GM23338 (cell line): ENCODE results near the gene CAMKK2. TPM values are rescaled to one million over a fixed set of nuclear protein-coding genes. Genes with fewer than 3 reads are reported as not detected.

Experiments
- ATAC-seq: fragments of 200-7000 bp; cut with Tn5 transposase; 3 replicates; pipeline ENCODE4 v1.9.1; 2020
- DNase-seq: peaks from one replicate; pipeline ENCODE4 v3.0.0-alpha.2; 2015; ENCODE audit warnings: low spot score
- H2AFZ ChIP-seq: fragments of 200-600 bp; sonication (generic); 2 replicates; pipeline ENCODE4 v1.8.0; 2016; ENCODE audit warnings: antibody characterized with exemption, mild to moderate bottlenecking, moderate library complexity
- H3F3A ChIP-seq: fragments of 200-600 bp; sonication (generic); replicated peaks from 2 replicates; pipeline ENCODE4 v1.8.0; 2017; ENCODE audit warnings: antibody characterized with exemption, mixed run types, low read depth
- H3K27ac ChIP-seq: fragments of 200-600 bp; sonication (generic); 2 replicates; pipeline ENCODE4 v1.6.1; 2016; ENCODE audit warnings: low read depth
- H3K27me3 ChIP-seq: fragments of 200-600 bp; sonication (generic); 2 replicates; pipeline ENCODE4 v1.8.0; 2016; ENCODE audit warnings: mild to moderate bottlenecking, mixed run types, moderate library complexity; ENCODE audit not compliant: insufficient read depth
- H3K36me3 ChIP-seq: fragments of 200-600 bp; sonication (generic); 2 replicates; pipeline ENCODE4 v1.8.0; 2016; ENCODE audit warnings: mild to moderate bottlenecking; ENCODE audit not compliant: insufficient read depth
- H3K4me1 ChIP-seq: fragments of 200-600 bp; sonication (generic); 2 replicates; pipeline ENCODE4 v1.8.0; 2016; ENCODE audit warnings: mild to moderate bottlenecking, moderate library complexity; ENCODE audit not compliant: insufficient read depth
- H3K4me2 ChIP-seq: fragments of 200-600 bp; sonication (generic); 2 replicates; pipeline ENCODE4 v1.7.1; 2017; ENCODE audit warnings: mixed run types
- H3K4me3 ChIP-seq: fragments of 200-600 bp; sonication (generic); 2 replicates; pipeline ENCODE4 v1.6.1; 2016; ENCODE audit warnings: mixed run types
- H3K79me2 ChIP-seq: fragments of 200-600 bp; sonication (generic); replicated peaks from 2 replicates; pipeline ENCODE4 v1.8.0; 2017; ENCODE audit warnings: mild to moderate bottlenecking; ENCODE audit not compliant: insufficient read depth
- H3K9me2 ChIP-seq: fragments of 200-600 bp; sonication (generic); 2 replicates; pipeline ENCODE4 v1.8.0; 2017; ENCODE audit not compliant: insufficient read depth
- H4K20me1 ChIP-seq: fragments of 200-600 bp; sonication (generic); replicated peaks from 2 replicates; pipeline ENCODE4 v1.8.0; 2017; ENCODE audit warnings: mild to moderate bottlenecking; ENCODE audit not compliant: insufficient read depth
- H3K27ac Mint-ChIP-seq: 2 replicates; pipeline ENCODE4 v1.8.0; 2020; ENCODE audit warnings: inconsistent platforms, mild to moderate bottlenecking, moderate library complexity, mixed read lengths
- H3K27me3 Mint-ChIP-seq: 3 replicates; pipeline ENCODE4 v1.8.0; 2022; ENCODE audit warnings: low read depth, mild to moderate bottlenecking, moderate library complexity, mixed read lengths, inconsistent platforms; ENCODE audit not compliant: insufficient read depth, poor library complexity
- H3K36me3 Mint-ChIP-seq: 3 replicates; pipeline ENCODE4 v1.8.0; 2021; ENCODE audit warnings: low read depth, mild to moderate bottlenecking, inconsistent platforms, moderate library complexity, mixed read lengths
- H3K4me1 Mint-ChIP-seq: 3 replicates; pipeline ENCODE4 v1.8.0; 2020; ENCODE audit warnings: mild to moderate bottlenecking, inconsistent platforms, mixed read lengths
- H3K4me3 Mint-ChIP-seq: 3 replicates; pipeline ENCODE4 v1.8.0; 2021; ENCODE audit warnings: moderate library complexity, mild to moderate bottlenecking, inconsistent platforms, mixed read lengths
- H3K9me3 Mint-ChIP-seq: 3 replicates; pipeline ENCODE4 v1.8.0; 2020; ENCODE audit warnings: moderate library complexity, mild to moderate bottlenecking, inconsistent platforms, mixed read lengths
- CREB1 ChIP-seq: fragments of 250-450 bp; sonication (Bioruptor Pico); IDR thresholded peaks from 2 replicates; pipeline ENCODE4 v1.5.0; 2020; ENCODE audit warnings: low read depth, mild to moderate bottlenecking, moderate library complexity
- NANOG ChIP-seq: IDR thresholded peaks from 2 replicates; pipeline ENCODE4 v1.6.1; 2016; ENCODE audit warnings: antibody characterized with exemption, borderline replicate concordance
- STAT1 ChIP-seq: IDR thresholded peaks from one replicate; pipeline ENCODE4 v1.6.1; 2016; ENCODE audit warnings: antibody characterized with exemption; ENCODE audit not compliant: unreplicated experiment
- ZNF331 ChIP-seq: fragments of 250-450 bp; sonication (Bioruptor Pico); IDR thresholded peaks from 2 replicates; pipeline ENCODE4 v1.5.0; 2020; ENCODE audit warnings: low read depth, mild to moderate bottlenecking, moderate library complexity
- ZNF462 ChIP-seq: fragments of 250-450 bp; sonication (Bioruptor Pico); IDR thresholded peaks from 2 replicates; pipeline ENCODE4 v1.5.0; 2020; ENCODE audit warnings: mild to moderate bottlenecking, moderate library complexity
- polyA plus RNA-seq: library from polyadenylated mRNA; unstranded; fragments of >200 nt; fragmentation: Nextera tagmentation; extraction: Ambion mirVana; gene quantifications from 2 replicates; pipeline ENCODE4 v1.2.1, GENCODE V29; 2016
- total RNA-seq: library from RNA; depleted of rRNA; stranded (reverse); fragments of >200 nt; shearing (Covaris generic); gene quantifications from 2 replicates; pipeline ENCODE4 v1.2.3, GENCODE V29; 2014
- TF ChIP-seq, protein P1 (sequence below), 2 experiments: fragments of 200-600 bp in 1 of 2; sonication (generic) in 1 of 2; conservative IDR thresholded peaks; 2 replicates each; pipeline versions ENCODE4 v1.5.1 to v1.6.1; 2016 to 2017; ENCODE audit warnings: antibody characterized with exemption in 2 of 2, low read depth in 2 of 2, mild to moderate bottlenecking in 2 of 2, moderate library complexity in 1 of 2

Gene CAMKK2
- total and polyA plus RNA-seq, 2 experiments from 2014 or later = 10.3 to 26.4 TPM

GRCh38 chr12:121246893-121247557 lies 49.5 kb downstream of the CAMKK2 start:
- Histone ChIP-seq H4K20me1 (no peaks in the 10 kb centered on the region; the same call in 1 of the 2 replicates), H3K27me3 (no peaks in the 10 kb centered on the region), H3K27ac (no peak overlapping the region), H3K4me3 (no peak overlapping the region), H3K36me3 (no peaks in the 10 kb centered on the region), H3K4me1 (no peaks in the 10 kb centered on the region), H2AFZ (no peak overlapping the region), H3K79me2 (no peaks in the 10 kb centered on the region), H3K9me2 (no peaks in the 10 kb centered on the region), H3F3A (no peaks in the 10 kb centered on the region), H3K4me2 (no peak overlapping the region)
- ATAC-seq (no peak), DNase-seq (no peak)
- Mint-ChIP-seq H3K4me1 (no peaks in the 10 kb centered on the region), H3K36me3 (peaks cover 34% of the 10 kb centered on the region), H3K27ac (no peak overlapping the region), H3K4me3 (no peak overlapping the region), H3K9me3 (no peaks in the 10 kb centered on the region), H3K27me3 (peaks cover 4% of the 10 kb centered on the region)
- TF ChIP-seq CREB1 (CRISPR knock-in tag) (no peak), NANOG (no peak), STAT1 (no peak), ZNF462 (CRISPR knock-in tag) (no peak), ZNF331 (CRISPR knock-in tag) (no peak)
- TF ChIP-seq, protein P1, sequence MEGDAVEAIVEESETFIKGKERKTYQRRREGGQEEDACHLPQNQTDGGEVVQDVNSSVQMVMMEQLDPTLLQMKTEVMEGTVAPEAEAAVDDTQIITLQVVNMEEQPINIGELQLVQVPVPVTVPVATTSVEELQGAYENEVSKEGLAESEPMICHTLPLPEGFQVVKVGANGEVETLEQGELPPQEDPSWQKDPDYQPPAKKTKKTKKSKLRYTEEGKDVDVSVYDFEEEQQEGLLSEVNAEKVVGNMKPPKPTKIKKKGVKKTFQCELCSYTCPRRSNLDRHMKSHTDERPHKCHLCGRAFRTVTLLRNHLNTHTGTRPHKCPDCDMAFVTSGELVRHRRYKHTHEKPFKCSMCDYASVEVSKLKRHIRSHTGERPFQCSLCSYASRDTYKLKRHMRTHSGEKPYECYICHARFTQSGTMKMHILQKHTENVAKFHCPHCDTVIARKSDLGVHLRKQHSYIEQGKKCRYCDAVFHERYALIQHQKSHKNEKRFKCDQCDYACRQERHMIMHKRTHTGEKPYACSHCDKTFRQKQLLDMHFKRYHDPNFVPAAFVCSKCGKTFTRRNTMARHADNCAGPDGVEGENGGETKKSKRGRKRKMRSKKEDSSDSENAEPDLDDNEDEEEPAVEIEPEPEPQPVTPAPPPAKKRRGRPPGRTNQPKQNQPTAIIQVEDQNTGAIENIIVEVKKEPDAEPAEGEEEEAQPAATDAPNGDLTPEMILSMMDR (conservative IDR thresholded peaks at IDR 0.05; ENCODE audit: low read depth in 2 of 2) = peak in 1 of 2 experiments; percentile 11; a peak in 1 of 4 replicates
